GM23338 (cell line): ENCODE measurements around the gene OLA1. TPM values are rescaled to one million over a fixed set of nuclear protein-coding genes. Genes with fewer than 3 reads are reported as not detected.

ENCODE experiments used
- ATAC-seq: fragments of 200-7000 bp; cut with Tn5 transposase; 3 replicates; pipeline ENCODE4 v1.9.1; 2020
- DNase-seq: peaks from one replicate; pipeline ENCODE4 v3.0.0-alpha.2; 2015; ENCODE audit warnings: low spot score
- H2AFZ ChIP-seq: fragments of 200-600 bp; sonication (generic); 2 replicates; pipeline ENCODE4 v1.8.0; 2016; ENCODE audit warnings: antibody characterized with exemption, mild to moderate bottlenecking, moderate library complexity
- H3F3A ChIP-seq: fragments of 200-600 bp; sonication (generic); replicated peaks from 2 replicates; pipeline ENCODE4 v1.8.0; 2017; ENCODE audit warnings: antibody characterized with exemption, mixed run types, low read depth
- H3K27ac ChIP-seq: fragments of 200-600 bp; sonication (generic); 2 replicates; pipeline ENCODE4 v1.6.1; 2016; ENCODE audit warnings: low read depth
- H3K27me3 ChIP-seq: fragments of 200-600 bp; sonication (generic); 2 replicates; pipeline ENCODE4 v1.8.0; 2016; ENCODE audit warnings: mild to moderate bottlenecking, mixed run types, moderate library complexity; ENCODE audit not compliant: insufficient read depth
- H3K36me3 ChIP-seq: fragments of 200-600 bp; sonication (generic); 2 replicates; pipeline ENCODE4 v1.8.0; 2016; ENCODE audit warnings: mild to moderate bottlenecking; ENCODE audit not compliant: insufficient read depth
- H3K4me1 ChIP-seq: fragments of 200-600 bp; sonication (generic); 2 replicates; pipeline ENCODE4 v1.8.0; 2016; ENCODE audit warnings: mild to moderate bottlenecking, moderate library complexity; ENCODE audit not compliant: insufficient read depth
- H3K4me2 ChIP-seq: fragments of 200-600 bp; sonication (generic); 2 replicates; pipeline ENCODE4 v1.7.1; 2017; ENCODE audit warnings: mixed run types
- H3K4me3 ChIP-seq: fragments of 200-600 bp; sonication (generic); 2 replicates; pipeline ENCODE4 v1.6.1; 2016; ENCODE audit warnings: mixed run types
- H3K79me2 ChIP-seq: fragments of 200-600 bp; sonication (generic); replicated peaks from 2 replicates; pipeline ENCODE4 v1.8.0; 2017; ENCODE audit warnings: mild to moderate bottlenecking; ENCODE audit not compliant: insufficient read depth
- H3K9me2 ChIP-seq: fragments of 200-600 bp; sonication (generic); 2 replicates; pipeline ENCODE4 v1.8.0; 2017; ENCODE audit not compliant: insufficient read depth
- H4K20me1 ChIP-seq: fragments of 200-600 bp; sonication (generic); replicated peaks from 2 replicates; pipeline ENCODE4 v1.8.0; 2017; ENCODE audit warnings: mild to moderate bottlenecking; ENCODE audit not compliant: insufficient read depth
- H3K27ac Mint-ChIP-seq: 2 replicates; pipeline ENCODE4 v1.8.0; 2020; ENCODE audit warnings: inconsistent platforms, mild to moderate bottlenecking, moderate library complexity, mixed read lengths
- H3K27me3 Mint-ChIP-seq: 3 replicates; pipeline ENCODE4 v1.8.0; 2022; ENCODE audit warnings: low read depth, mild to moderate bottlenecking, moderate library complexity, mixed read lengths, inconsistent platforms; ENCODE audit not compliant: insufficient read depth, poor library complexity
- H3K36me3 Mint-ChIP-seq: 3 replicates; pipeline ENCODE4 v1.8.0; 2021; ENCODE audit warnings: low read depth, mild to moderate bottlenecking, inconsistent platforms, moderate library complexity, mixed read lengths
- H3K4me1 Mint-ChIP-seq: 3 replicates; pipeline ENCODE4 v1.8.0; 2020; ENCODE audit warnings: mild to moderate bottlenecking, inconsistent platforms, mixed read lengths
- H3K4me3 Mint-ChIP-seq: 3 replicates; pipeline ENCODE4 v1.8.0; 2021; ENCODE audit warnings: moderate library complexity, mild to moderate bottlenecking, inconsistent platforms, mixed read lengths
- H3K9me3 Mint-ChIP-seq: 3 replicates; pipeline ENCODE4 v1.8.0; 2020; ENCODE audit warnings: moderate library complexity, mild to moderate bottlenecking, inconsistent platforms, mixed read lengths
- CREB1 ChIP-seq: fragments of 250-450 bp; sonication (Bioruptor Pico); IDR thresholded peaks from 2 replicates; pipeline ENCODE4 v1.5.0; 2020; ENCODE audit warnings: low read depth, mild to moderate bottlenecking, moderate library complexity
- EZH2 ChIP-seq: fragments of 200-600 bp; sonication (generic); IDR thresholded peaks from one replicate; pipeline ENCODE4 v1.8.0; 2017; ENCODE audit warnings: antibody characterized with exemption, mild to moderate bottlenecking, low read depth; ENCODE audit not compliant: unreplicated experiment
- EZH2phosphoT487 ChIP-seq: fragments of 200-600 bp; sonication (generic); IDR thresholded peaks from one replicate; pipeline ENCODE4 v1.8.1; 2018; ENCODE audit warnings: antibody characterized with exemption; ENCODE audit not compliant: unreplicated experiment
- JUNB ChIP-seq: IDR thresholded peaks from one replicate; pipeline ENCODE4 v1.6.1; 2016; ENCODE audit warnings: antibody characterized with exemption; ENCODE audit not compliant: unreplicated experiment
- NANOG ChIP-seq: IDR thresholded peaks from 2 replicates; pipeline ENCODE4 v1.6.1; 2016; ENCODE audit warnings: antibody characterized with exemption, borderline replicate concordance
- STAT1 ChIP-seq: IDR thresholded peaks from one replicate; pipeline ENCODE4 v1.6.1; 2016; ENCODE audit warnings: antibody characterized with exemption; ENCODE audit not compliant: unreplicated experiment
- ZNF331 ChIP-seq: fragments of 250-450 bp; sonication (Bioruptor Pico); IDR thresholded peaks from 2 replicates; pipeline ENCODE4 v1.5.0; 2020; ENCODE audit warnings: low read depth, mild to moderate bottlenecking, moderate library complexity
- polyA plus RNA-seq: library from polyadenylated mRNA; unstranded; fragments of >200 nt; fragmentation: Nextera tagmentation; extraction: Ambion mirVana; gene quantifications from 2 replicates; pipeline ENCODE4 v1.2.1, GENCODE V29; 2016
- total RNA-seq: library from RNA; depleted of rRNA; stranded (reverse); fragments of >200 nt; shearing (Covaris generic); gene quantifications from 2 replicates; pipeline ENCODE4 v1.2.3, GENCODE V29; 2014
- TF ChIP-seq, protein P1 (sequence below): IDR thresholded peaks from one replicate; pipeline ENCODE4 v1.6.1; 2018; ENCODE audit warnings: antibody characterized with exemption; ENCODE audit not compliant: unreplicated experiment
- TF ChIP-seq, protein P2 (sequence below), 2 experiments: fragments of 200-600 bp in 1 of 2; sonication (generic) in 1 of 2; conservative IDR thresholded peaks; 2 replicates each; pipeline versions ENCODE4 v1.5.1 to v1.6.1; 2016 to 2017; ENCODE audit warnings: antibody characterized with exemption in 2 of 2, low read depth in 2 of 2, mild to moderate bottlenecking in 2 of 2, moderate library complexity in 1 of 2
- TF ChIP-seq, protein P3 (sequence below): fragments of 250-450 bp; sonication (Bioruptor Pico); IDR thresholded peaks from 2 replicates; pipeline ENCODE4 v1.5.0; 2020; ENCODE audit warnings: mild to moderate bottlenecking, moderate library complexity

Gene OLA1
- total and polyA plus RNA-seq, 2 experiments from 2014 or later = 104 to 242 TPM

DNA sequence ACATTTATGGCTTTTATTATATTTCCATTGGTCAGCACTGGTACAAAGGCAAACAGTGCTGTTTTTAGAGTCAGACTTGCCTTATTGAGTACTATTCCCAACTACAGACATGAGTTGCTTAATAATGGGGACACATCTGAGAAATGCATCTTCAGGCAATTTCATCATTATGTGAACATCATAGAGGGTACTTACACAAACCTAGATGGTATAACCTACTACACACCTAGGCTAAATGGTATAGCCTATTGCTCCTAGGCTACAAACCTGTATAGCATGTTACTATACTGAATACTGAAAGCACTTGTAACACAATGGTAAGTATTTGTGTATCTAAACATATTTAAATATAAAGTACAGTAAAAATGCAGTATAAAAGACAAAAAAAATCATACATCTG lies 36.4 kb downstream of the OLA1 start:
- DNase-seq = no peak
- Histone ChIP-seq H2AFZ (no peak overlapping the region), H3K4me2 (no peak overlapping the region), H3K79me2 (peaks cover 43% of the 10 kb centered on the region), H4K20me1 (peaks cover 17% of the 10 kb centered on the region), H3K27ac (no peak overlapping the region), H3K4me1 (peaks cover 22% of the 10 kb centered on the region), H3F3A (no peaks in the 10 kb centered on the region), H3K36me3 (no peaks in the 10 kb centered on the region), H3K4me3 (no peak overlapping the region), H3K9me2 (no peaks in the 10 kb centered on the region), H3K27me3 (no peaks in the 10 kb centered on the region)
- TF ChIP-seq EZH2phosphoT487 (no peak), CREB1 (CRISPR knock-in tag) (no peak), NANOG (no peak), JUNB (no peak), STAT1 (no peak), EZH2 (no peak)
- TF ChIP-seq, protein P1, sequence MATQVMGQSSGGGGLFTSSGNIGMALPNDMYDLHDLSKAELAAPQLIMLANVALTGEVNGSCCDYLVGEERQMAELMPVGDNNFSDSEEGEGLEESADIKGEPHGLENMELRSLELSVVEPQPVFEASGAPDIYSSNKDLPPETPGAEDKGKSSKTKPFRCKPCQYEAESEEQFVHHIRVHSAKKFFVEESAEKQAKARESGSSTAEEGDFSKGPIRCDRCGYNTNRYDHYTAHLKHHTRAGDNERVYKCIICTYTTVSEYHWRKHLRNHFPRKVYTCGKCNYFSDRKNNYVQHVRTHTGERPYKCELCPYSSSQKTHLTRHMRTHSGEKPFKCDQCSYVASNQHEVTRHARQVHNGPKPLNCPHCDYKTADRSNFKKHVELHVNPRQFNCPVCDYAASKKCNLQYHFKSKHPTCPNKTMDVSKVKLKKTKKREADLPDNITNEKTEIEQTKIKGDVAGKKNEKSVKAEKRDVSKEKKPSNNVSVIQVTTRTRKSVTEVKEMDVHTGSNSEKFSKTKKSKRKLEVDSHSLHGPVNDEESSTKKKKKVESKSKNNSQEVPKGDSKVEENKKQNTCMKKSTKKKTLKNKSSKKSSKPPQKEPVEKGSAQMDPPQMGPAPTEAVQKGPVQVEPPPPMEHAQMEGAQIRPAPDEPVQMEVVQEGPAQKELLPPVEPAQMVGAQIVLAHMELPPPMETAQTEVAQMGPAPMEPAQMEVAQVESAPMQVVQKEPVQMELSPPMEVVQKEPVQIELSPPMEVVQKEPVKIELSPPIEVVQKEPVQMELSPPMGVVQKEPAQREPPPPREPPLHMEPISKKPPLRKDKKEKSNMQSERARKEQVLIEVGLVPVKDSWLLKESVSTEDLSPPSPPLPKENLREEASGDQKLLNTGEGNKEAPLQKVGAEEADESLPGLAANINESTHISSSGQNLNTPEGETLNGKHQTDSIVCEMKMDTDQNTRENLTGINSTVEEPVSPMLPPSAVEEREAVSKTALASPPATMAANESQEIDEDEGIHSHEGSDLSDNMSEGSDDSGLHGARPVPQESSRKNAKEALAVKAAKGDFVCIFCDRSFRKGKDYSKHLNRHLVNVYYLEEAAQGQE = no peak
- TF ChIP-seq, protein P2, sequence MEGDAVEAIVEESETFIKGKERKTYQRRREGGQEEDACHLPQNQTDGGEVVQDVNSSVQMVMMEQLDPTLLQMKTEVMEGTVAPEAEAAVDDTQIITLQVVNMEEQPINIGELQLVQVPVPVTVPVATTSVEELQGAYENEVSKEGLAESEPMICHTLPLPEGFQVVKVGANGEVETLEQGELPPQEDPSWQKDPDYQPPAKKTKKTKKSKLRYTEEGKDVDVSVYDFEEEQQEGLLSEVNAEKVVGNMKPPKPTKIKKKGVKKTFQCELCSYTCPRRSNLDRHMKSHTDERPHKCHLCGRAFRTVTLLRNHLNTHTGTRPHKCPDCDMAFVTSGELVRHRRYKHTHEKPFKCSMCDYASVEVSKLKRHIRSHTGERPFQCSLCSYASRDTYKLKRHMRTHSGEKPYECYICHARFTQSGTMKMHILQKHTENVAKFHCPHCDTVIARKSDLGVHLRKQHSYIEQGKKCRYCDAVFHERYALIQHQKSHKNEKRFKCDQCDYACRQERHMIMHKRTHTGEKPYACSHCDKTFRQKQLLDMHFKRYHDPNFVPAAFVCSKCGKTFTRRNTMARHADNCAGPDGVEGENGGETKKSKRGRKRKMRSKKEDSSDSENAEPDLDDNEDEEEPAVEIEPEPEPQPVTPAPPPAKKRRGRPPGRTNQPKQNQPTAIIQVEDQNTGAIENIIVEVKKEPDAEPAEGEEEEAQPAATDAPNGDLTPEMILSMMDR (conservative IDR thresholded peaks at IDR 0.05; ENCODE audit: low read depth in 2 of 2) = no peak
- H3K27ac Mint-ChIP-seq = no peak overlapping the region
- ATAC-seq = no peak
- H3K4me1 Mint-ChIP-seq = peaks cover 29% of the 10 kb centered on the region
- H3K4me3 Mint-ChIP-seq = no peak overlapping the region
- H3K9me3 Mint-ChIP-seq = no peaks in the 10 kb centered on the region
- no peaks in the 10 kb centered on the region for H3K27me3 Mint-ChIP-seq
- H3K36me3 Mint-ChIP-seq = no peaks in the 10 kb centered on the region; the same call in 2 of the 3 replicates

DNA sequence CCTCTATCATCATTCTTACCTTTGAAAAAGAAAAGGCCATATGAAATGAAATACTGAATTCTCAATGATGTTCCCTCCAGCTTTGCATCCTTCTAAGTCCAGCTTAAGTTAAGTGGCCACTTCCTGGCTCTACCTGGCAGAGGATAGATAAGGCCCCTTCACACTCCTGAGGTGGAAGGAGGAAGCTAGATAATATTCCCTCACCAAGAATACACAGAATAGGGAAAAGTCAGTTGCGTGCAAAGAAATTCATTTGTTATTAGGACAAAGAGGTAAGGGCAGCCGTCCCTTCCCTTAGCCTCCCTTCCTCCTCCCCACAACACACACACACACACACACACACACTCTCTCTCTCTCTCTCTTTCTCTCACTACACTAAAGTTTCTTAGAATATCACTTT lies 37.5 kb downstream of the OLA1 start:
- Histone ChIP-seq H3K4me3 (no peak overlapping the region), H3K36me3 (no peaks in the 10 kb centered on the region), H3K9me2 (no peaks in the 10 kb centered on the region), H3K4me1 (peaks cover 22% of the 10 kb centered on the region), H3K27ac (no peak overlapping the region), H3K79me2 (peaks cover 45% of the 10 kb centered on the region), H3K4me2 (no peak overlapping the region), H3K27me3 (no peaks in the 10 kb centered on the region), H4K20me1 (peaks cover 17% of the 10 kb centered on the region), H2AFZ (no peak overlapping the region), H3F3A (no peaks in the 10 kb centered on the region)
- peak; percentile 23 for DNase-seq
- Mint-ChIP-seq H3K27ac (peak overlapping the region; percentile 50; the same call in 1 of the 2 replicates), H3K9me3 (no peaks in the 10 kb centered on the region), H3K4me1 (peaks cover 35% of the 10 kb centered on the region), H3K36me3 (no peaks in the 10 kb centered on the region; the same call in 2 of the 3 replicates), H3K27me3 (no peaks in the 10 kb centered on the region), H3K4me3 (no peak overlapping the region)
- no peak; the same call in 1 of the 3 replicates for ATAC-seq
- TF ChIP-seq, protein P3, sequence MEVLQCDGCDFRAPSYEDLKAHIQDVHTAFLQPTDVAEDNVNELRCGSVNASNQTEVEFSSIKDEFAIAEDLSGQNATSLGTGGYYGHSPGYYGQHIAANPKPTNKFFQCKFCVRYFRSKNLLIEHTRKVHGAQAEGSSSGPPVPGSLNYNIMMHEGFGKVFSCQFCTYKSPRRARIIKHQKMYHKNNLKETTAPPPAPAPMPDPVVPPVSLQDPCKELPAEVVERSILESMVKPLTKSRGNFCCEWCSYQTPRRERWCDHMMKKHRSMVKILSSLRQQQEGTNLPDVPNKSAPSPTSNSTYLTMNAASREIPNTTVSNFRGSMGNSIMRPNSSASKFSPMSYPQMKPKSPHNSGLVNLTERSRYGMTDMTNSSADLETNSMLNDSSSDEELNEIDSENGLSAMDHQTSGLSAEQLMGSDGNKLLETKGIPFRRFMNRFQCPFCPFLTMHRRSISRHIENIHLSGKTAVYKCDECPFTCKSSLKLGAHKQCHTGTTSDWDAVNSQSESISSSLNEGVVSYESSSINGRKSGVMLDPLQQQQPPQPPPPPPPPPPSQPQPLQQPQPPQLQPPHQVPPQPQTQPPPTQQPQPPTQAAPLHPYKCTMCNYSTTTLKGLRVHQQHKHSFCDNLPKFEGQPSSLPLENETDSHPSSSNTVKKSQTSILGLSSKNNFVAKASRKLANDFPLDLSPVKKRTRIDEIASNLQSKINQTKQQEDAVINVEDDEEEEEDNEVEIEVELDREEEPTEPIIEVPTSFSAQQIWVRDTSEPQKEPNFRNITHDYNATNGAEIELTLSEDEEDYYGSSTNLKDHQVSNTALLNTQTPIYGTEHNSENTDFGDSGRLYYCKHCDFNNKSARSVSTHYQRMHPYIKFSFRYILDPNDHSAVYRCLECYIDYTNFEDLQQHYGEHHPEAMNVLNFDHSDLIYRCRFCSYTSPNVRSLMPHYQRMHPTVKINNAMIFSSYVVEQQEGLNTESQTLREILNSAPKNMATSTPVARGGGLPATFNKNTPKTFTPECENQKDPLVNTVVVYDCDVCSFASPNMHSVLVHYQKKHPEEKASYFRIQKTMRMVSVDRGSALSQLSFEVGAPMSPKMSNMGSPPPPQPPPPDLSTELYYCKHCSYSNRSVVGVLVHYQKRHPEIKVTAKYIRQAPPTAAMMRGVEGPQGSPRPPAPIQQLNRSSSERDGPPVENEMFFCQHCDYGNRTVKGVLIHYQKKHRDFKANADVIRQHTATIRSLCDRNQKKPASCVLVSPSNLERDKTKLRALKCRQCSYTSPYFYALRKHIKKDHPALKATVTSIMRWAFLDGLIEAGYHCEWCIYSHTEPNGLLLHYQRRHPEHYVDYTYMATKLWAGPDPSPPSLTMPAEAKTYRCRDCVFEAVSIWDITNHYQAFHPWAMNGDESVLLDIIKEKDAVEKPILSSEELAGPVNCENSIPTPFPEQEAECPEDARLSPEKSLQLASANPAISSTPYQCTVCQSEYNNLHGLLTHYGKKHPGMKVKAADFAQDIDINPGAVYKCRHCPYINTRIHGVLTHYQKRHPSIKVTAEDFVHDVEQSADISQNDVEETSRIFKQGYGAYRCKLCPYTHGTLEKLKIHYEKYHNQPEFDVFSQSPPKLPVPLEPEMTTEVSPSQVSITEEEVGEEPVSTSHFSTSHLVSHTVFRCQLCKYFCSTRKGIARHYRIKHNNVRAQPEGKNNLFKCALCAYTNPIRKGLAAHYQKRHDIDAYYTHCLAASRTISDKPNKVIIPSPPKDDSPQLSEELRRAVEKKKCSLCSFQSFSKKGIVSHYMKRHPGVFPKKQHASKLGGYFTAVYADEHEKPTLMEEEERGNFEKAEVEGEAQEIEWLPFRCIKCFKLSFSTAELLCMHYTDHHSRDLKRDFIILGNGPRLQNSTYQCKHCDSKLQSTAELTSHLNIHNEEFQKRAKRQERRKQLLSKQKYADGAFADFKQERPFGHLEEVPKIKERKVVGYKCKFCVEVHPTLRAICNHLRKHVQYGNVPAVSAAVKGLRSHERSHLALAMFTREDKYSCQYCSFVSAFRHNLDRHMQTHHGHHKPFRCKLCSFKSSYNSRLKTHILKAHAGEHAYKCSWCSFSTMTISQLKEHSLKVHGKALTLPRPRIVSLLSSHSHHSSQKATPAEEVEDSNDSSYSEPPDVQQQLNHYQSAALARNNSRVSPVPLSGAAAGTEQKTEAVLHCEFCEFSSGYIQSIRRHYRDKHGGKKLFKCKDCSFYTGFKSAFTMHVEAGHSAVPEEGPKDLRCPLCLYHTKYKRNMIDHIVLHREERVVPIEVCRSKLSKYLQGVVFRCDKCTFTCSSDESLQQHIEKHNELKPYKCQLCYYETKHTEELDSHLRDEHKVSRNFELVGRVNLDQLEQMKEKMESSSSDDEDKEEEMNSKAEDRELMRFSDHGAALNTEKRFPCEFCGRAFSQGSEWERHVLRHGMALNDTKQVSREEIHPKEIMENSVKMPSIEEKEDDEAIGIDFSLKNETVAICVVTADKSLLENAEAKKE = no peak
- no peak for TF ChIP-seq STAT1
- TF ChIP-seq JUNB = no peak
- TF ChIP-seq ZNF331 (CRISPR knock-in tag) = no peak
- TF ChIP-seq EZH2 = no peak
- no peak for TF ChIP-seq CREB1 (CRISPR knock-in tag)
- no peak for TF ChIP-seq EZH2phosphoT487
